H1 (cell line): ENCODE results near the gene KLHL17. TPM values are rescaled to one million over a fixed set of nuclear protein-coding genes. Genes with fewer than 3 reads are reported as not detected.

Source experiments
- CTCF ChIA-PET: fragments of 300-600 bp; sonication (Branson Sonifier 250); formaldehyde crosslinking; loops from one replicate; lab custom pipeline; 2021; ENCODE audit not compliant: partially characterized antibody; lab: Charles Lee
- POLR2A ChIA-PET: fragments of 300-600 bp; sonication (Branson Sonifier 250); formaldehyde crosslinking; loops from one replicate; lab custom pipeline; 2021; ENCODE audit warnings: inconsistent platforms; ENCODE audit not compliant: partially characterized antibody; lab: Charles Lee
- DNase-seq, 2 experiments: peaks; one replicate each; pipeline versions ENCODE4 v3.0.0 to v3.0.0-alpha.2; 2010 to 2022; ENCODE audit warnings: low spot score in 2 of 2, low read depth in 1 of 2, mixed read lengths in 1 of 2
- FAIRE-seq: peaks from 2 replicates; lab custom pipeline; 2011; peaks lifted over from hg19 to GRCh38; lab: Jason Lieb, UNC
- H2AFZ ChIP-seq: 2 replicates; pipeline ENCODE4 v1.8.1; 2012; ENCODE audit warnings: low read length, inconsistent platforms
- H2AK5ac ChIP-seq: 2 replicates; pipeline ENCODE4 v1.6.1; 2013; ENCODE audit warnings: low read depth, low read length
- H2BK120ac ChIP-seq: replicated peaks from 2 replicates; pipeline ENCODE3; 2013; ENCODE audit warnings: low read depth, low read length, inconsistent platforms
- H2BK12ac ChIP-seq: 2 replicates; pipeline ENCODE4 v1.6.1; 2013; ENCODE audit warnings: low read depth, low read length
- H2BK15ac ChIP-seq: 2 replicates; pipeline ENCODE4 v1.6.1; 2013; ENCODE audit warnings: low read length
- H2BK20ac ChIP-seq: 2 replicates; pipeline ENCODE4 v1.6.1; 2013; ENCODE audit warnings: low read length
- H2BK5ac ChIP-seq: 2 replicates; pipeline ENCODE4 v1.6.1; 2013; ENCODE audit warnings: low read depth, low read length
- H3K14ac ChIP-seq: 2 replicates; pipeline ENCODE4 v1.6.1; 2013; ENCODE audit warnings: inconsistent platforms; ENCODE audit not compliant: insufficient read length
- H3K18ac ChIP-seq: 2 replicates; pipeline ENCODE4 v1.6.1; 2013; ENCODE audit warnings: low read length; ENCODE audit errors: extremely low read depth
- H3K23ac ChIP-seq: 2 replicates; pipeline ENCODE4 v1.6.1; 2013; ENCODE audit warnings: inconsistent platforms; ENCODE audit not compliant: insufficient read length
- H3K23me2 ChIP-seq: 2 replicates; pipeline ENCODE4 v1.6.1; 2013; ENCODE audit warnings: low read depth, low read length
- H3K27ac ChIP-seq: 2 replicates; pipeline ENCODE4 v1.6.1; 2011; ENCODE audit warnings: low read depth, low read length, inconsistent platforms
- H3K27me3 ChIP-seq, 4 experiments: replicated peaks in 1 of 4; 1 replicate in 1 of 4; 2 replicates in 3 of 4; pipeline versions ENCODE4 v1.6.1 to v1.8.1; 2011 to 2013; ENCODE audit warnings: low read length in 3 of 4, mild to moderate bottlenecking in 3 of 4, inconsistent platforms in 2 of 4, mixed read lengths in 2 of 4, moderate library complexity in 1 of 4; ENCODE audit not compliant: control insufficient read depth in 3 of 4, insufficient read depth in 3 of 4; ENCODE audit errors: extremely low read depth in 1 of 4
- H3K36me3 ChIP-seq, 4 experiments: 2 replicates each; pipeline versions ENCODE4 v1.6.1 to v1.8.1; 2011 to 2013; ENCODE audit warnings: mild to moderate bottlenecking in 4 of 4, low read length in 3 of 4, moderate library complexity in 2 of 4, control low read depth in 1 of 4, inconsistent platforms in 1 of 4; ENCODE audit not compliant: insufficient read depth in 4 of 4, control insufficient read depth in 2 of 4
- H3K4ac ChIP-seq: replicated peaks from 2 replicates; pipeline ENCODE3; 2013; ENCODE audit warnings: low read length, low read depth, mixed read lengths, inconsistent platforms; ENCODE audit not compliant: insufficient read length
- H3K4me1 ChIP-seq, 4 experiments: replicated peaks in 1 of 4; 1 replicate in 1 of 4; 2 replicates in 3 of 4; pipeline versions ENCODE4 v1.6.1 to v1.8.1; 2011 to 2013; ENCODE audit warnings: low read length in 3 of 4, inconsistent platforms in 2 of 4, mixed read lengths in 1 of 4; ENCODE audit not compliant: insufficient read depth in 4 of 4, control insufficient read depth in 3 of 4
- H3K4me2 ChIP-seq, 2 experiments: 2 replicates each; pipeline versions ENCODE4 v1.6.1 to v1.8.1; 2011 to 2013; ENCODE audit warnings: low read depth in 2 of 2, low read length in 2 of 2, control low read depth in 1 of 2, inconsistent platforms in 1 of 2, mild to moderate bottlenecking in 1 of 2; ENCODE audit not compliant: insufficient read depth in 1 of 2
- H3K4me3 ChIP-seq, 4 experiments: fragments of 200-600, 300-600 bp in 1 of 4; sonication (generic), shearing (Covaris generic), sonication (Bioruptor Twin) in 1 of 4; 2 replicates each; pipeline versions ENCODE4 v1.5.1 to v1.8.1; 2011 to 2016; ENCODE audit warnings: low read length in 4 of 4, low read depth in 3 of 4, control low read depth in 2 of 4, inconsistent platforms in 2 of 4, mild to moderate bottlenecking in 2 of 4, mixed read lengths in 1 of 4, moderate library complexity in 1 of 4; ENCODE audit not compliant: insufficient read depth in 2 of 4; ENCODE audit errors: extremely low read depth in 1 of 4
- H3K56ac ChIP-seq: replicated peaks from 2 replicates; pipeline ENCODE3; 2013; ENCODE audit warnings: low read depth, mild to moderate bottlenecking, mixed read lengths, low read length, inconsistent platforms; ENCODE audit not compliant: insufficient read length
- H3K79me1 ChIP-seq: 2 replicates; pipeline ENCODE4 v1.6.1; 2013; ENCODE audit warnings: low read depth, low read length, control low read depth
- H3K79me2 ChIP-seq, 2 experiments: 2 replicates each; pipeline versions ENCODE4 v1.6.1 to v1.8.1; 2012 to 2013; ENCODE audit warnings: low read length in 2 of 2, mild to moderate bottlenecking in 2 of 2, inconsistent platforms in 1 of 2; ENCODE audit not compliant: insufficient read depth in 2 of 2, control insufficient read depth in 1 of 2
- H3K9ac ChIP-seq, 4 experiments: replicated peaks in 1 of 4; 1 replicate in 1 of 4; 2 replicates in 3 of 4; pipeline versions ENCODE4 v1.6.1 to v1.8.1; 2011 to 2013; ENCODE audit warnings: low read depth in 3 of 4, low read length in 3 of 4, control low read depth in 2 of 4, mild to moderate bottlenecking in 2 of 4, moderate library complexity in 2 of 4, inconsistent platforms in 1 of 4; ENCODE audit errors: extremely low read depth in 1 of 4
- H3K9me3 ChIP-seq, 2 experiments: 2 replicates each; pipeline versions ENCODE4 v1.6.1 to v1.8.1; 2012 to 2013; ENCODE audit warnings: mild to moderate bottlenecking in 2 of 2, moderate library complexity in 2 of 2, control low read depth in 1 of 2, inconsistent platforms in 1 of 2, low read depth in 1 of 2, low read length in 1 of 2, mixed read lengths in 1 of 2; ENCODE audit not compliant: insufficient read depth in 2 of 2
- H4K20me1 ChIP-seq, 2 experiments: replicated peaks in 1 of 2; 2 replicates each; pipeline versions ENCODE3 to v1.8.1; 2011 to 2013; ENCODE audit warnings: inconsistent platforms in 2 of 2, low read length in 2 of 2, mild to moderate bottlenecking in 1 of 2; ENCODE audit not compliant: insufficient read depth in 2 of 2, control insufficient read depth in 1 of 2
- H4K5ac ChIP-seq: 2 replicates; pipeline ENCODE4 v1.6.1; 2013; ENCODE audit warnings: low read length, low read depth, mixed read lengths, inconsistent platforms; ENCODE audit not compliant: insufficient read length
- H4K8ac ChIP-seq: 2 replicates; pipeline ENCODE4 v1.8.0; 2013; ENCODE audit warnings: mild to moderate bottlenecking, moderate library complexity, low read length, inconsistent platforms; ENCODE audit not compliant: insufficient read depth; ENCODE audit errors: extremely low read depth
- H4K91ac ChIP-seq: replicated peaks from 2 replicates; pipeline ENCODE3; 2013; ENCODE audit warnings: low read length, mixed read lengths, inconsistent platforms; ENCODE audit not compliant: insufficient read length
- ASH2L ChIP-seq: fragments of 200-600, 300-600 bp; sonication (generic); IDR thresholded peaks from one replicate; pipeline ENCODE4 v1.7.1; 2017; ENCODE audit warnings: low read length
- EZH2 ChIP-seq: fragments of 200-600 bp; sonication (generic); IDR thresholded peaks from 2 replicates; pipeline ENCODE4 v1.7.1; 2012; ENCODE audit warnings: low read depth, mild to moderate bottlenecking, moderate library complexity, low read length, inconsistent platforms; ENCODE audit not compliant: severe bottlenecking
- KDM4A ChIP-seq: IDR thresholded peaks from one replicate; pipeline ENCODE4 v1.7.1; 2012; ENCODE audit warnings: low read depth, mild to moderate bottlenecking, moderate library complexity, low read length, inconsistent platforms; ENCODE audit not compliant: severe bottlenecking
- PHF8 ChIP-seq: fragments of 200-600 bp; sonication (generic); conservative IDR thresholded peaks from 2 replicates; pipeline ENCODE4 v1.7.1; 2012; ENCODE audit warnings: low read depth, mild to moderate bottlenecking, inconsistent platforms, low read length, moderate library complexity
- RAD21 ChIP-seq, 2 experiments: IDR thresholded peaks in 1 of 2; conservative IDR thresholded peaks in 1 of 2; 2 replicates each; pipeline ENCODE4 v1.6.1; 2011; ENCODE audit warnings: low read depth in 2 of 2, low read length in 2 of 2, improper control_type of control experiment in 1 of 2, inconsistent platforms in 1 of 2, mild to moderate bottlenecking in 1 of 2, moderate library complexity in 1 of 2
- RNF2 ChIP-seq: fragments of 200-900, 300-1000 bp; sonication (generic); IDR thresholded peaks from 2 replicates; pipeline ENCODE4 v1.7.1; 2016; ENCODE audit warnings: borderline replicate concordance, low read depth, mild to moderate bottlenecking, antibody characterized with exemption, low read length; ENCODE audit not compliant: poor library complexity, severe bottlenecking; ENCODE audit errors: missing control alignments
- SIX5 ChIP-seq: IDR thresholded peaks from 2 replicates; pipeline ENCODE4 v1.6.1; 2011; ENCODE audit warnings: mild to moderate bottlenecking, low read depth, low read length
- WGBS, 2 experiments: shearing (Covaris generic) in 1 of 2; methylation state at CpG; one replicate each; pipeline versions ENCODE4 v1.1.6 to v1.1.7; 2013 to 2015; ENCODE audit warnings: low lambda C conversion rate in 2 of 2, mixed read lengths in 2 of 2, inconsistent platforms in 1 of 2, low coverage in 1 of 2, missing lambda C conversion rate in 1 of 2; ENCODE audit not compliant: insufficient replicate concordance in 2 of 2, insufficient coverage in 1 of 2, insufficient read length in 1 of 2; ENCODE audit errors: extremely low coverage in 1 of 2, missing lambda C conversion rate in 1 of 2; 5-methylcytosine and 5-hydroxymethylcytosine counted together
- polyA plus RNA-seq, 7 experiments: library from polyadenylated mRNA; depleted of rRNA in 3 of 7; stranded (reverse) in 5 of 7; unstranded in 2 of 7; fragments of >200 nt in 5 of 7; fragments of 200-250 nt in 2 of 7; gene quantifications; 1 replicate in 5 of 7; 2 replicates in 1 of 7; 4 replicates in 1 of 7; pipeline versions ENCODE4 v1.2.1 to v1.2.3, GENCODE V29; 2011 to 2013; ENCODE audit warnings: missing spikeins in 2 of 7, mixed read lengths in 2 of 7
- total RNA-seq: library from RNA; stranded (reverse); fragmentation: NEBNext Ultra II Directional; extraction: Animal tissue kit (Norgen Biotek cat#: 25700); gene quantifications from 2 replicates; pipeline ENCODE4 v1.2.1, GENCODE V29; 2021
- TF ChIP-seq, protein P1 (sequence below): IDR thresholded peaks from 2 replicates; pipeline ENCODE4 v1.6.1; 2012; ENCODE audit warnings: low read length, inconsistent platforms

Gene KLHL17
- total and polyA plus RNA-seq, 2 of the 8 experiments (the other 6 are each of a cell fraction or from before 2014, with no cell fraction given): 32.6 to 36.1 TPM

DNA sequence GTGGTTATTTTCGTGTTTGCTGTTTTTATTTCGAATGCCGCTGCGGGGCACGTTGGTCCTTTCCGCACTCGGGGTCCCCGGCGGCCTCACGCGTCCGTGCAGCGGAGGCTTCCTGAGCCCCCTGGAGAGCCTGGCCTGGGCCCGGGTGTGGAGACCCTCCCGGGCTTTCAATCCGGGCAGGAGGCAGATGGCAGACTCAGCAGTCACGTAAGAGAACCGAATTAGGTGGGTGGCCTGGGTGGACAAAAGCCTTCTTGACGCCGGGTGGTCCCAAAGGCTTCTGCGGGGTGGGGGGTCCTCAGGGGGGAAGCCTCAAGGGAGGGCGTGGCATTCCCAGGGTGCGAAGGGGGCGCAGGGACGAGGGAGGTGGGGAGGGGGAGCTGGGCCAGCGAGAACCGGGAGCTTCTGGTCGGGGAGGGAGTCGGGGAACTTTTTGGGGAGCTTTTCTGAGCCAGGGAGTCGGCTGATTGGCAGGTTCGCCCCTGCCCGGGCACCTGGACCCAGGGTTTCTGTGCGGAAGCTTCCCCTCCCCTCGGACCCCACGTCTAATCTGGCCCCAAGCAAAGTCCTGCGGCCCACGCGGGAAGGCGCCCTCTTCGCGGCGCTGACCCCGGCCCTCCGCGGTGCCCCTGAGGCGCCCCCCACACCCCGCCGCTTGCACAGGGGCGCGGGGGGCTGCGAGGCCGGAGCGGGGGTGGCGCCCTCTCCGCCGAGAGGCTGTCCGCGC, 40.8 kb downstream of the KLHL17 start:
- H3K4me3 ChIP-seq: peak overlapping the region; percentile 34 to 77 (median 46)
- POLR2A ChIA-PET: interaction anchor here (0.9 to 4.2 kb wide), 9 partner anchors 13 to 37 kb away, joined by 3 to 40 read pairs (median 6); partner anchors contain the start of gene ISG15
- no peak for DNase-seq
- H3K23me2 ChIP-seq: peaks cover 13% of the 10 kb centered on the region; the same call in 1 of the 2 replicates
- H2BK12ac ChIP-seq: no peak overlapping the region; the same call in 1 of the 2 replicates
- no peak for FAIRE-seq
- H3K79me1 ChIP-seq: no peaks in the 10 kb centered on the region
- peaks cover 0 to 41% (median 20%) of the 10 kb centered on the region in 4 experiments; a peak in 6 of 7 replicates for H3K4me1 ChIP-seq
- no peak overlapping the region for H3K27ac ChIP-seq
- H2BK5ac ChIP-seq: no peak overlapping the region; the same call in 1 of the 2 replicates
- H3K4ac ChIP-seq: no peak overlapping the region
- no peak overlapping the region for H3K9ac ChIP-seq
- peaks cover 47 to 82% (median 64%) of the 10 kb centered on the region in 4 experiments for H3K27me3 ChIP-seq
- CTCF ChIA-PET: interaction anchor here (0.6 to 4.7 kb wide), 14 partner anchors 14 to 1547 kb away, joined by 3 to 60 read pairs (median 6); partner anchors contain the start of genes ISG15 and PERM1
- H4K20me1 ChIP-seq: peaks cover 0 to 5% of the 10 kb centered on the region in 2 experiments
- H3K18ac ChIP-seq: no peak overlapping the region
- peak overlapping the region; percentile 95; the same call in 1 of the 2 replicates for H4K8ac ChIP-seq
- no peak overlapping the region for H2AFZ ChIP-seq
- no peaks in the 10 kb centered on the region for H3K79me2 ChIP-seq
- no peak overlapping the region for H3K56ac ChIP-seq
- H2BK15ac ChIP-seq: 0 out of 2 replicates have a peak overlapping the region, but pooled peaks have one; percentile 16
- H4K91ac ChIP-seq: no peak overlapping the region
- H2BK120ac ChIP-seq: no peak overlapping the region
- 7% methylated on average over 26 of the region's 58 CpGs; no CpG with 5 or more reads in 1 of the 2 experiments for WGBS, 2 experiments
- H3K36me3 ChIP-seq: peaks cover 0 to 18% (median 0%) of the 10 kb centered on the region in 4 experiments; a peak in 1 of 8 replicates
- no peak overlapping the region for H3K14ac ChIP-seq
- peak overlapping the region; percentile 56 to 71 for H3K4me2 ChIP-seq
- H4K5ac ChIP-seq: no peak overlapping the region
- no peaks in the 10 kb centered on the region; a peak in 1 of 4 replicates for H3K9me3 ChIP-seq
- no peak overlapping the region for H3K23ac ChIP-seq
- no peak overlapping the region; the same call in 1 of the 2 replicates for H2AK5ac ChIP-seq
- TF ChIP-seq, protein P1, sequence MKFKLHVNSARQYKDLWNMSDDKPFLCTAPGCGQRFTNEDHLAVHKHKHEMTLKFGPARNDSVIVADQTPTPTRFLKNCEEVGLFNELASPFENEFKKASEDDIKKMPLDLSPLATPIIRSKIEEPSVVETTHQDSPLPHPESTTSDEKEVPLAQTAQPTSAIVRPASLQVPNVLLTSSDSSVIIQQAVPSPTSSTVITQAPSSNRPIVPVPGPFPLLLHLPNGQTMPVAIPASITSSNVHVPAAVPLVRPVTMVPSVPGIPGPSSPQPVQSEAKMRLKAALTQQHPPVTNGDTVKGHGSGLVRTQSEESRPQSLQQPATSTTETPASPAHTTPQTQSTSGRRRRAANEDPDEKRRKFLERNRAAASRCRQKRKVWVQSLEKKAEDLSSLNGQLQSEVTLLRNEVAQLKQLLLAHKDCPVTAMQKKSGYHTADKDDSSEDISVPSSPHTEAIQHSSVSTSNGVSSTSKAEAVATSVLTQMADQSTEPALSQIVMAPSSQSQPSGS: peak; percentile 11; the same call in 1 of the 2 replicates
- TF ChIP-seq PHF8 (0 out of 2 replicates have a peak, but pooled peaks have one; percentile 17), RNF2 (peak; percentile 31), SIX5 (no peak), ASH2L (peak; percentile 52), KDM4A (peak; percentile 55), RAD21 (IDR thresholded peaks at IDR 0.05 in 1 of 2, conservative IDR thresholded peaks at IDR 0.05 in 1 of 2; ENCODE audit: low read depth in 2 of 2, low read length in 2 of 2) (no peak), EZH2 (peak; percentile 55)
- TF ChIP-seq, all 59 proteins: peak for 6
- H2BK20ac ChIP-seq: no peak overlapping the region
